Uterus (tissue), 2 donors: ENCODE data around the gene RNF115.

ENCODE experiments used
- CTCF ChIP-seq, 4 experiments: fragments of 200-600 bp in 2 of 4; fragments of 450-650 bp in 2 of 4; sonication (generic) in 2 of 4; IDR thresholded peaks; one replicate each; pipeline ENCODE4 v1.5.1; 2016 to 2019; ENCODE audit warnings: antibody characterized with exemption in 4 of 4, mild to moderate bottlenecking in 2 of 4, moderate library complexity in 1 of 4
- POLR2A ChIP-seq, 2 donors: fragments of 450-650 bp; IDR thresholded peaks; one replicate each; pipeline ENCODE4 v1.6.1; 2016; ENCODE audit warnings: antibody characterized with exemption in 2 of 2, mild to moderate bottlenecking in 1 of 2, moderate library complexity in 1 of 2

DNA sequence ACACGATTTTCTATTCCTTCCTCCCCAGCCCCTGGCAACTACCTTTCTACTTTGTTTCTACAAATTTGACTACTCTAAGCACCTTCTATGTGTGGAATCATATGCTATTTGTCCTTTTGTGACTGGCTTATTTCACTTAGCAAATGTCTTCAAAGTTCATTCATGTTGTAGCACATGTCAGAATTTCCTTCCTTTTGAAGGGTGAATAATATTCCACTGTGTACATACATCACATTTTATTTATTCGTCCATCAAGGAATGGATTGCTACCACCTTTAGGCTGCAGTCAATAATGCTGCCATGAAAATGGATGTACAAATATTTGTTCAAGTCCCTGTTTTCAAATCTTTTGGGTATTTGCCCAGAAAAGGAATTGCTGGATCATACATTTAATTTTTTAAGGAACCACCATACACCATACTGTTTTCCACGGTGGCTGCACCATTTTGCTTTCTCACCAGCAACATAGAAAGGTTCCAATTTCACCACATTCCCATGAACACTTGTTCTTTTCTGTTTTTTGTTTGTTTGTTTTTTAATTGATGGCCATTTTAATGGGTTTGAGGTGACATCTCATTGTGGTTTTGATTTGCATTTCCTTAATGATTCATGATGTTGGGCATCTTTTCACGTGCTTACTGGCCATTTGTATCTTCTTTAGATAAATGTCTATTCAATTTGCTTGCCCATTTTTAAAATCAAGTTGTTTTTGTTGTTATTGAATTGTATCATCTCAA is 113.4 kb downstream of the RNF115 start:
- TF ChIP-seq POLR2A (IDR thresholded peaks at IDR 0.05): no peak
- TF ChIP-seq CTCF (IDR thresholded peaks at IDR 0.05): no peak
